K562 (cell line): ENCODE data around the gene TRPV6. TPM values are rescaled to one million over a fixed set of nuclear protein-coding genes. Genes with fewer than 3 reads are reported as not detected.

ENCODE experiments used
- ATAC-seq: fragments of 200-7000 bp; cut with Tn5 transposase; 3 replicates; pipeline ENCODE4 v1.9.1; 2020; ENCODE audit warnings: moderate library complexity
- BruUV-seq: library from RNA; stranded (reverse); fragments of 400-500 nt; replicated peaks from 2 replicates; lab custom pipeline; 2021; lab: Mats Ljungman, UMichigan
- CTCF ChIA-PET: fragments of 300-600 bp; formaldehyde crosslinking; extraction: SDS; loops from one replicate; lab custom pipeline; 2021; ENCODE audit warnings: low intra/inter-chr PET ratio; lab: Yijun Ruan, JAX
- POLR2A ChIA-PET: fragments of 300-600, 350-650 bp; sonication (Branson Sonifier 250); formaldehyde crosslinking; extraction: SDS; loops from one replicate; lab custom pipeline; 2021; ENCODE audit warnings: antibody characterized with exemption, inconsistent platforms; lab: Yijun Ruan, JAX
- DNase-seq, 4 experiments: peaks; one replicate each; pipeline versions ENCODE4 v3.0.0 to v3.0.0-alpha.2; 2011 to 2018; ENCODE audit warnings: low spot score in 3 of 4, mixed read lengths in 3 of 4; ENCODE audit errors: extremely low read depth in 1 of 4
- FAIRE-seq: peaks from 2 replicates; lab custom pipeline; 2011; peaks lifted over from hg19 to GRCh38; lab: Jason Lieb, UNC
- H2AFZ ChIP-seq: 2 replicates; pipeline ENCODE4 v1.6.0; 2011; ENCODE audit warnings: low read depth, low read length, control low read depth, inconsistent platforms
- H3K27ac ChIP-seq: fragments of 200-600 bp; 3 replicates; pipeline ENCODE4 v1.8.0; 2011; ENCODE audit warnings: low read depth, mild to moderate bottlenecking, control low read depth, inconsistent platforms, low read length, moderate library complexity, mixed read lengths; ENCODE audit errors: extremely low read depth
- H3K27me3 ChIP-seq, 2 experiments: fragments of 300-600 bp in 1 of 2; 2 replicates in 1 of 2; 3 replicates in 1 of 2; pipeline versions ENCODE4 v1.6.0 to v1.8.0; 2011; ENCODE audit warnings: inconsistent platforms in 2 of 2, low read length in 2 of 2, mild to moderate bottlenecking in 1 of 2, mixed read lengths in 1 of 2, moderate library complexity in 1 of 2; ENCODE audit not compliant: control insufficient read depth in 2 of 2, insufficient read depth in 2 of 2
- H3K36me3 ChIP-seq: fragments of 300-600 bp; 3 replicates; pipeline ENCODE4 v1.8.0; 2011; ENCODE audit warnings: mild to moderate bottlenecking, low read length, inconsistent platforms; ENCODE audit not compliant: control insufficient read depth, insufficient read depth
- H3K4me1 ChIP-seq, 2 experiments: fragments of 200-600 bp in 1 of 2; replicated peaks in 1 of 2; 2 replicates in 1 of 2; 3 replicates in 1 of 2; pipeline versions ENCODE4 v1.5.1 to v1.8.0; 2011; ENCODE audit warnings: inconsistent platforms in 2 of 2, low read length in 2 of 2, mild to moderate bottlenecking in 1 of 2, mixed read lengths in 1 of 2, moderate library complexity in 1 of 2; ENCODE audit not compliant: control insufficient read depth in 2 of 2, insufficient read depth in 2 of 2
- H3K4me2 ChIP-seq: 2 replicates; pipeline ENCODE4 v1.6.1; 2011; ENCODE audit warnings: low read length, control low read depth, inconsistent platforms, mixed read lengths; ENCODE audit not compliant: insufficient read depth
- H3K4me3 ChIP-seq: fragments of 200-600 bp; sonication (generic), shearing (Covaris generic); 2 replicates; pipeline ENCODE4 v1.5.1; 2016; ENCODE audit warnings: control low read depth, inconsistent platforms
- H3K79me2 ChIP-seq: fragments of 200-600 bp; 3 replicates; pipeline ENCODE4 v1.8.0; 2011; ENCODE audit warnings: low read length, inconsistent platforms; ENCODE audit not compliant: control insufficient read depth, insufficient read depth
- H3K9ac ChIP-seq, 2 experiments: 2 replicates each; pipeline versions ENCODE4 v1.6.0 to v1.6.1; 2011; ENCODE audit warnings: low read depth in 2 of 2, low read length in 2 of 2, control low read depth in 1 of 2, inconsistent platforms in 1 of 2, mild to moderate bottlenecking in 1 of 2, mixed read lengths in 1 of 2; ENCODE audit not compliant: insufficient read depth in 1 of 2
- H3K9me1 ChIP-seq: one replicate; pipeline ENCODE4 v1.6.0; 2011; ENCODE audit warnings: inconsistent platforms, mild to moderate bottlenecking, low read length, moderate library complexity; ENCODE audit not compliant: control insufficient read depth, insufficient read depth
- H3K9me3 ChIP-seq: replicated peaks from 2 replicates; pipeline ENCODE4 v1.5.1; 2011; ENCODE audit warnings: low read depth, low read length, inconsistent platforms; ENCODE audit not compliant: control insufficient read depth, insufficient read depth
- H4K20me1 ChIP-seq: replicated peaks from 2 replicates; pipeline ENCODE4 v1.6.1; 2011; ENCODE audit warnings: low read length, inconsistent platforms, mixed read lengths; ENCODE audit not compliant: control insufficient read depth, insufficient read depth
- CREBBP ChIP-seq: IDR thresholded peaks from one replicate; pipeline ENCODE4 v1.6.1; 2012; ENCODE audit warnings: low read depth, mild to moderate bottlenecking, control low read depth, inconsistent platforms, low read length
- IRF2 ChIP-seq: sonication (generic); formaldehyde crosslinking; IDR thresholded peaks from 2 replicates; pipeline ENCODE4 v1.8.1; 2022; ENCODE audit warnings: mild to moderate bottlenecking, missing genetic modification reagents
- ZBTB40 ChIP-seq, 2 experiments: fragments of 450-650 bp in 1 of 2; sonication (generic) in 1 of 2; formaldehyde crosslinking in 1 of 2; IDR thresholded peaks; 2 replicates each; pipeline versions ENCODE4 v1.7.1 to v1.9.0; 2016 to 2022; ENCODE audit warnings: inconsistent platforms in 1 of 2, mild to moderate bottlenecking in 1 of 2, missing genetic modification reagents in 1 of 2
- ZNF263 ChIP-seq: sonication (generic); formaldehyde crosslinking; IDR thresholded peaks from 2 replicates; pipeline ENCODE4 v1.8.0; 2022; ENCODE audit warnings: mild to moderate bottlenecking, missing genetic modification reagents, borderline replicate concordance
- ZNF740 ChIP-seq, 3 experiments: fragments of 200-800 bp in 1 of 3; sonication (Bioruptor generic) in 1 of 3; sonication (generic) in 1 of 3; formaldehyde crosslinking in 1 of 3; IDR thresholded peaks; 2 replicates each; pipeline versions ENCODE4 v1.6.1 to v1.8.0; 2016 to 2022; ENCODE audit warnings: mild to moderate bottlenecking in 2 of 3, missing compliant biosample characterization in 2 of 3, missing genetic modification characterization in 2 of 3, missing genetic modification reagents in 1 of 3
- ZSCAN29 ChIP-seq: fragments of 450-650 bp; IDR thresholded peaks from 2 replicates; pipeline ENCODE4 v1.6.1; 2017
- WGBS: fragments of 100-300 bp; shearing (Covaris generic); methylation state at CpG from one replicate; pipeline ENCODE4 v1.1.6; 2016; ENCODE audit warnings: low coverage, mixed read lengths; ENCODE audit not compliant: insufficient coverage; ENCODE audit errors: missing lambda C conversion rate; 5-methylcytosine and 5-hydroxymethylcytosine counted together
- in situ Hi-C: fragments of 300-500 bp; cut with MboI; formaldehyde crosslinking; loops from 4 replicates; pipeline ENCODE4 v1.15.0; 2018; ENCODE audit warnings: inconsistent platforms, mixed read lengths
- intact Hi-C: fragments of 100-400 bp; cut with micrococcal nuclease; formaldehyde crosslinking; loops from 2 replicates; pipeline ENCODE4 v1.14.2; 2022
- polyA plus RNA-seq, 8 experiments: library from polyadenylated mRNA; depleted of rRNA in 4 of 8; stranded (reverse) in 5 of 8; unstranded in 3 of 8; fragments of >200 nt; fragmentation: Nextera tagmentation in 2 of 8; fragmentation: Illumina TruSeq in 1 of 8; extraction: Ambion mirVana in 2 of 8; extraction: Trizol in 1 of 8; gene quantifications; 2 replicates each; pipeline versions ENCODE4 v1.2.1 to v1.2.3, GENCODE V29; 2011 to 2014; ENCODE audit warnings: inconsistent platforms in 1 of 8, missing spikeins in 1 of 8
- total RNA-seq, 7 experiments: library from RNA; depleted of rRNA in 6 of 7; stranded (reverse); fragments of >200 nt in 6 of 7; fragmentation: Illumina TruSeq in 2 of 7; extraction: Trizol in 2 of 7; gene quantifications; 2 replicates each; pipeline versions ENCODE4 v1.2.1 to v1.2.3, GENCODE V29; 2011 to 2021; ENCODE audit warnings: low replicate concordance in 1 of 7
- TF ChIP-seq, protein P1 (sequence below): fragments of 450-650 bp; IDR thresholded peaks from 2 replicates; pipeline ENCODE4 v1.6.1; 2016; ENCODE audit warnings: missing biosample characterization, missing genetic modification characterization

The TRPV6 gene
- total and polyA plus RNA-seq, 9 of the 15 experiments (the other 6 are each of a cell fraction or from before 2014, with no cell fraction given), result 0.04 to 0.36 (median 0.11) TPM

GRCh38 chr7:142855756-142856564, 29.6 kb downstream of the TRPV6 start:
- intact Hi-C loops, result loop anchor here (2.0 kb wide), 1 partner anchor 359 kb away; no protein-coding TSS in a partner anchor
- Histone ChIP-seq H3K9me1 (no peaks in the 10 kb centered on the region), H4K20me1 (no peaks in the 10 kb centered on the region; the same call in 1 of the 2 replicates), H2AFZ (no peak overlapping the region), H3K4me3 (peak overlapping the region; percentile 70; the same call in 1 of the 2 replicates), H3K9me3 (no peaks in the 10 kb centered on the region), H3K4me1 (peaks cover 12 to 16% of the 10 kb centered on the region in 2 experiments; a peak in 4 of 5 replicates), H3K27ac (no peak overlapping the region), H3K79me2 (no peaks in the 10 kb centered on the region), H3K36me3 (no peaks in the 10 kb centered on the region), H3K9ac (no peak overlapping the region; a peak in 1 of 4 replicates), H3K27me3 (peaks cover 4 to 30% of the 10 kb centered on the region in 2 experiments; a peak in 3 of 5 replicates), H3K4me2 (peak overlapping the region; percentile 66)
- ATAC-seq (no peak), FAIRE-seq (no peak), DNase-seq (no peak)
- WGBS, result 47% methylated on average over 12 of the region's 12 CpGs
- in situ Hi-C loops, result loop anchor here (5.0 kb wide), 1 partner anchor 366 kb away; the partner anchor contains the start of gene TAS2R40
- BruUV-seq, result no TSS peak
- ChIA-PET POLR2A (interaction anchor here (0.5 to 1.1 kb wide), 2 partner anchors 161 to 401 kb away, joined by 3 read pairs; no protein-coding TSS in a partner anchor), CTCF (interaction anchor here (4.6 kb wide), 1 partner anchor 146 kb away, joined by 52 read pairs; no protein-coding TSS in a partner anchor)
- TF ChIP-seq IRF2 (CRISPR knock-in tag), result 0 out of 2 replicates have a peak, but pooled peaks have one; percentile 53
- TF ChIP-seq, protein P1, sequence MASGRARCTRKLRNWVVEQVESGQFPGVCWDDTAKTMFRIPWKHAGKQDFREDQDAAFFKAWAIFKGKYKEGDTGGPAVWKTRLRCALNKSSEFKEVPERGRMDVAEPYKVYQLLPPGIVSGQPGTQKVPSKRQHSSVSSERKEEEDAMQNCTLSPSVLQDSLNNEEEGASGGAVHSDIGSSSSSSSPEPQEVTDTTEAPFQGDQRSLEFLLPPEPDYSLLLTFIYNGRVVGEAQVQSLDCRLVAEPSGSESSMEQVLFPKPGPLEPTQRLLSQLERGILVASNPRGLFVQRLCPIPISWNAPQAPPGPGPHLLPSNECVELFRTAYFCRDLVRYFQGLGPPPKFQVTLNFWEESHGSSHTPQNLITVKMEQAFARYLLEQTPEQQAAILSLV, result no peak
- TF ChIP-seq ZSCAN29, result no peak
- no peak for TF ChIP-seq ZBTB40 (IDR thresholded peaks at IDR 0.05)
- 0 out of 2 replicates have a peak, but pooled peaks have one; percentile 14 for TF ChIP-seq ZBTB40 (CRISPR knock-in tag; IDR thresholded peaks at IDR 0.05)
- TF ChIP-seq CREBBP, result no peak
- TF ChIP-seq ZNF263 (CRISPR knock-in tag), result 0 out of 2 replicates have a peak, but pooled peaks have one; percentile 11
- TF ChIP-seq ZNF740 (CRISPR knock-in tag; IDR thresholded peaks at IDR 0.05), result peak; percentile 62; the same call in 1 of the 2 replicates
- TF ChIP-seq ZNF740 (tag; IDR thresholded peaks at IDR 0.05), result no peak
